Memory B cell (primary cell): Measurements from ENCODE around the gene WDR72.

ENCODE experiments used
- ATAC-seq: fragments of 150-1000 bp; cut with Tn5 transposase; 2 replicates; pipeline ENCODE4 v1.10.0; 2021; ENCODE audit warnings: low read depth, mild to moderate bottlenecking, moderate library complexity
- DNase-seq, 2 donors: peaks; one replicate each; pipeline ENCODE4 v3.0.0; 2022; ENCODE audit warnings: low spot score in 2 of 2
- H3K27ac Mint-ChIP-seq: one replicate; pipeline ENCODE4 v1.8.0; 2022; ENCODE audit warnings: mild to moderate bottlenecking, moderate library complexity, mixed read lengths
- H3K27me3 Mint-ChIP-seq: one replicate; pipeline ENCODE4 v1.8.0; 2022; ENCODE audit warnings: mixed read lengths
- H3K36me3 Mint-ChIP-seq: one replicate; pipeline ENCODE4 v1.8.0; 2022; ENCODE audit warnings: mild to moderate bottlenecking, mixed read lengths
- H3K4me1 Mint-ChIP-seq: one replicate; pipeline ENCODE4 v1.8.0; 2022; ENCODE audit warnings: mixed read lengths
- H3K4me3 Mint-ChIP-seq: one replicate; pipeline ENCODE4 v1.8.0; 2022; ENCODE audit warnings: mild to moderate bottlenecking, moderate library complexity, mixed read lengths
- H3K9me3 Mint-ChIP-seq: one replicate; pipeline ENCODE4 v1.8.0; 2022; ENCODE audit warnings: mixed read lengths

Gene WDR72

DNA sequence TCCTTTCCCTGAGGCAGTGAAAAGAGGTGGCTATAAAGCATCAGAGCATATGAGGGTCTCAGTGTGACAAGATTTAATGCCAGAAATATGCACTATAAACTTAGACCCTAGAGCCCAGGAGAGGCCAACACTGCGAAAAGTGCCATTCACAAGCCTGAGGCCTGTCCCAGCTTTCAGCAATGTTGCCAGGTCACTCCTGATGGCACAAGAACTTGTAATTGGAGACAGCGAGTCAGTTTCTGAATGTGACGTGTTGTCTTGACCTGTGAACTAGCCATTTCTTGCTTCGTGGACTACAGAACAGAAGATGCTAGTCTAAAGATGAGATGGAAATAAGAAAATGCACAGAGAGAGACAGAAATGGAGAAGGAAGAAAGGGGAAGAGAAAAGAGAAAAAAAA is 87.9 kb downstream of the WDR72 start:
- ATAC-seq: no peak
- no peaks in the 10 kb centered on the region for H3K4me1 Mint-ChIP-seq
- H3K9me3 Mint-ChIP-seq: no peaks in the 10 kb centered on the region
- H3K27me3 Mint-ChIP-seq: no peaks in the 10 kb centered on the region
- no peak for DNase-seq
- no peak overlapping the region for H3K4me3 Mint-ChIP-seq
- no peak overlapping the region for H3K27ac Mint-ChIP-seq
- no peaks in the 10 kb centered on the region for H3K36me3 Mint-ChIP-seq

DNA sequence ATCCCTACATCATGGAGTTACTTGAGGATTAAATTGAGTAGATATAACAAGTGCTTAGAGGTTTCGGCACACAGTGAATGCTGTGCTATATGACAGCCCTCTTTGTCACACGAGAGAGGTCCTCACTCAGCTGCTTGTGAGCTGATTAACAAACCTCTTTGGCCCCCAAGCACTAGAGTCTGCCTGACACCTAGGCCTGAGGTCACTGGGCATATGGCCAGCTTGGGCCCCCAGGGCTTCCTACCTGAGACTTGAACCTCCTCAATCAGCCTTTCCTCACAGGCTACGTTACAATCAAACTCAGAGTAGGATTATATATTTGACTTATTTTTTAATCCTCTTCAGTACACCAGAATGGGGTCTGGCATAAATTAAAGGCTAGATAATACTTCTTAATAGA is 88.8 kb downstream of the WDR72 start:
- H3K4me1 Mint-ChIP-seq: no peaks in the 10 kb centered on the region
- no peaks in the 10 kb centered on the region for H3K36me3 Mint-ChIP-seq
- H3K4me3 Mint-ChIP-seq: no peak overlapping the region
- H3K9me3 Mint-ChIP-seq: no peaks in the 10 kb centered on the region
- no peaks in the 10 kb centered on the region for H3K27me3 Mint-ChIP-seq
- DNase-seq (no peak), ATAC-seq (no peak)
- H3K27ac Mint-ChIP-seq: no peak overlapping the region

DNA sequence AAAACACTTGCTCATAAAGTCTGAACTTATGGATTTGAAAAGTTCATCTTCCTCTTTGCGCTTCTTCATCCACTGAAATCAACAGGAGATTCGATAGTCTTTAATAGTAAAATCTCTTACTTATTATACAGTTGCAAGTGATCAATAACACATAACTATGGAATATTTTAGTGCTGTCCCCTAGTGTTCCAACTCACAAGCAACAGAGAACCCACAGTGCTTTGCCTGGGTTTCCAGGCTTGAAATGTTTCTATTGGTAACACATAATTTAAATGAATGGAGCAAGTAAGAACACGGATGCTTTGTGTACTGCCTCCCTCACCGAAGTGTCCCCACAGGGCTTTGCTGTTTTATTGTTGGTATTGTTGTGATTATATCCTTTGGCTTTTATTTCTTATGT is 93.5 kb downstream of the WDR72 start:
- DNase-seq (no peak), ATAC-seq (no peak)
- Mint-ChIP-seq H3K27ac (no peak overlapping the region), H3K4me1 (no peaks in the 10 kb centered on the region), H3K9me3 (no peaks in the 10 kb centered on the region), H3K36me3 (no peaks in the 10 kb centered on the region), H3K4me3 (no peak overlapping the region), H3K27me3 (no peaks in the 10 kb centered on the region)

GRCh38 chr15:53658827-53659555 is 100.5 kb downstream of the WDR72 start:
- Mint-ChIP-seq H3K27ac (no peak overlapping the region), H3K4me1 (no peaks in the 10 kb centered on the region), H3K36me3 (no peaks in the 10 kb centered on the region), H3K4me3 (no peak overlapping the region), H3K9me3 (no peaks in the 10 kb centered on the region), H3K27me3 (no peaks in the 10 kb centered on the region)
- ATAC-seq (no peak), DNase-seq (no peak)

DNA sequence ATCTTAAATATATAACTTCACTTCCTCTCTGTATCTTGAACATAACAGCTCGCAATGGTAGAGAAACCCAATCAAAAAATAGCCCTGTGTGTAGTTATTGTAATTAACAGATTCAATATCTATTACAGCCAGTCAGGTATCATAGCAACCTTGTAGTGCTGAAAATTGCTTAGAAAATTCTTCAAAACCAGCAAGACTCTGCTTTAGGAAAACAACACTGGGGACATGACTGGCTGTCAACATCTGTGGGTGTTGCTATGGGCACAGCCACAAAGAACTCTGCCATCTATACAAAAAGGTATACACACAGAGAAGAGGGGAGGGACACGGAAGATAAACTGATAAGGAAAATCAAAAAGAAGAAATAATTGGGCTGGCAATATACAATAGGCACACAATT is 101.2 kb downstream of the WDR72 start:
- H3K9me3 Mint-ChIP-seq: no peaks in the 10 kb centered on the region
- H3K4me3 Mint-ChIP-seq: no peak overlapping the region
- ATAC-seq (no peak), DNase-seq (no peak)
- H3K36me3 Mint-ChIP-seq: no peaks in the 10 kb centered on the region
- no peak overlapping the region for H3K27ac Mint-ChIP-seq
- H3K4me1 Mint-ChIP-seq: no peaks in the 10 kb centered on the region
- no peaks in the 10 kb centered on the region for H3K27me3 Mint-ChIP-seq

DNA sequence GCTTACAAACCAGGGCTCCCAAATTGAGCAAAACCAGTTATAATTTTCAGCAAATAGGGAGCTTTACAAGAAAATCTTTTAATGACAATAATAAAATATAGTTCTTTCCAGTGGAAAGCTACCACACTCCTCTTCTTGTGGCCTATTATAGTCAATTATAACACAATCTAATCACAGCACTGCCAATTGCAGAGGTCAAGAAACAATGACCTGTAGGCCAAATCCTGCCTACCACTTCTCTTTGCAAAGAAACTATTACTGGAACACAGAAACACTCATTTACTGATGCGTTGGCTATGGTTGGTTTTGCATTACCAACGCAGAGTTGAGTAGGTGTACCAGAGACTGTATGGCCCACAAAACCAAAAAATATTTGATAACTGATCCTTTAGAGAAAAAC is 110.5 kb downstream of the WDR72 start:
- Mint-ChIP-seq H3K4me1 (no peaks in the 10 kb centered on the region), H3K4me3 (no peak overlapping the region), H3K27ac (no peak overlapping the region), H3K9me3 (peaks cover 3% of the 10 kb centered on the region), H3K36me3 (no peaks in the 10 kb centered on the region), H3K27me3 (no peaks in the 10 kb centered on the region)
- DNase-seq (no peak), ATAC-seq (no peak)

GRCh38 chr15:53644660-53645059 is 114.8 kb downstream of the WDR72 start:
- Mint-ChIP-seq H3K4me3 (no peak overlapping the region), H3K4me1 (no peaks in the 10 kb centered on the region)

GRCh38 chr15:53634517-53635106 is 124.9 kb downstream of the WDR72 start:
- H3K27ac Mint-ChIP-seq: no peak overlapping the region
- H3K4me1 Mint-ChIP-seq: no peaks in the 10 kb centered on the region
- no peak overlapping the region for H3K4me3 Mint-ChIP-seq
- H3K9me3 Mint-ChIP-seq: peaks cover 10% of the 10 kb centered on the region
- no peak for ATAC-seq
- no peak for DNase-seq
- H3K36me3 Mint-ChIP-seq: no peaks in the 10 kb centered on the region
- no peaks in the 10 kb centered on the region for H3K27me3 Mint-ChIP-seq

More at GRCh38 chr15:53644660-53645059, 114.8 kb downstream of the WDR72 start:
- ATAC-seq (no peak), DNase-seq (no peak)
- Mint-ChIP-seq H3K36me3 (no peaks in the 10 kb centered on the region), H3K27me3 (no peaks in the 10 kb centered on the region), H3K9me3 (no peaks in the 10 kb centered on the region), H3K27ac (no peak overlapping the region)

DNA sequence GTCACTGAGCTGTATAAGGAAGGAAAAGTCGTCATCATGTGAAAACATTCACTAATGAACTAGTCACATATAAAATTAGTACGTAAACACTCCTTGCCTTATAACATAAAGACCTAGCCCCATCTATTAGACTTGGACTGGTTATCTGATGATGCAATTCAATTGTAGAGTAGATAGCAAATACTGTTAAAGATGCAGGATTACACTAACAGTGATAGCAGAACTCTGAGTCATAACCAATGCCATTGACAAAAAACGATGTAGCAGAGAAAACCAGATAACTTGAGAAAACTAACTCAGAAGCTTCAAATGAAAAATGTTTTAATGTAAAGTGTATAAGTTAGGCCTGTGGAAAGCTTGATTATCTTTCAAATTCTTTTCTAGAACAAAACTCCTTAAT is 132.2 kb downstream of the WDR72 start:
- DNase-seq (no peak), ATAC-seq (no peak)
- Mint-ChIP-seq H3K27me3 (no peaks in the 10 kb centered on the region), H3K4me3 (no peak overlapping the region), H3K36me3 (no peaks in the 10 kb centered on the region), H3K27ac (no peak overlapping the region), H3K9me3 (peaks cover 9% of the 10 kb centered on the region), H3K4me1 (no peaks in the 10 kb centered on the region)

GRCh38 chr15:53625962-53626845 is 133.3 kb downstream of the WDR72 start:
- H3K27me3 Mint-ChIP-seq: no peaks in the 10 kb centered on the region
- H3K27ac Mint-ChIP-seq: no peak overlapping the region
- ATAC-seq (no peak), DNase-seq (no peak)
- H3K9me3 Mint-ChIP-seq: peaks cover 4% of the 10 kb centered on the region
- H3K36me3 Mint-ChIP-seq: no peaks in the 10 kb centered on the region
- H3K4me1 Mint-ChIP-seq: no peaks in the 10 kb centered on the region
- H3K4me3 Mint-ChIP-seq: no peak overlapping the region

- Mint-ChIP-seq H3K4me3 (no peak overlapping the region), H3K4me1 (no peaks in the 10 kb centered on the region), H3K36me3 (no peaks in the 10 kb centered on the region)
Observed at GRCh38 chr15:53625260-53625659, 134.2 kb downstream of the WDR72 start.

DNA sequence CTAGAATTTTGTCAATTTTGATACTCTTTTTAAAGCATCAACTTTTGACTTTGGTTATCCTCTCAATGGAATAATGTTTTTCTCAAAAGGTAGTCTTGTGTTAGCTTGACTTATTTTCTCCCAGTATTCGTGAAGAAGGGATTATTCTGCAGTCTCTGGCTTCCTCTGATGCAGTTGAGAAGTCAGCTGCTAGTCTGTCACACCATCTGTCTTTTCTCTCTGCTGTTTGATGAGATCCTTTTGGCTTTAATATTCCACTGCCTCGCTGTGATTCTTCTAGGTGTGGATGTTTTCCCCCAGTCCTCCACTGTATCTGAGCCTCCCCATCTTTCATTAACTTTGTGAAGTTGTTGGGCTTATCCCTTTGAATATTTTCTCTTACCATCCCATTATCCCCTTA is 141.0 kb downstream of the WDR72 start:
- H3K27me3 Mint-ChIP-seq: peaks cover 3% of the 10 kb centered on the region
- no peak overlapping the region for H3K27ac Mint-ChIP-seq
- ATAC-seq (no peak), DNase-seq (no peak)
- H3K4me3 Mint-ChIP-seq: no peak overlapping the region
- no peaks in the 10 kb centered on the region for H3K4me1 Mint-ChIP-seq
- peaks cover 1% of the 10 kb centered on the region for H3K9me3 Mint-ChIP-seq
- no peaks in the 10 kb centered on the region for H3K36me3 Mint-ChIP-seq

More at GRCh38 chr15:53625260-53625659, 134.2 kb downstream of the WDR72 start:
- H3K9me3 Mint-ChIP-seq: peaks cover 3% of the 10 kb centered on the region
- H3K27me3 Mint-ChIP-seq: no peaks in the 10 kb centered on the region
- ATAC-seq (no peak), DNase-seq (no peak)
- H3K27ac Mint-ChIP-seq: no peak overlapping the region

- no peaks in the 10 kb centered on the region for H3K27me3 Mint-ChIP-seq
- no peaks in the 10 kb centered on the region for H3K9me3 Mint-ChIP-seq
- H3K36me3 Mint-ChIP-seq: no peaks in the 10 kb centered on the region
- no peak overlapping the region for H3K4me3 Mint-ChIP-seq
- ATAC-seq (no peak), DNase-seq (no peak)
- no peaks in the 10 kb centered on the region for H3K4me1 Mint-ChIP-seq
- H3K27ac Mint-ChIP-seq: no peak overlapping the region
Observed at GRCh38 chr15:53611145-53611920, 148.1 kb downstream of the WDR72 start.

GRCh38 chr15:53591041-53591440 is 168.4 kb downstream of the WDR72 start:
- Mint-ChIP-seq H3K27me3 (no peaks in the 10 kb centered on the region), H3K4me1 (peaks cover 3% of the 10 kb centered on the region), H3K9me3 (no peaks in the 10 kb centered on the region), H3K27ac (no peak overlapping the region), H3K4me3 (no peak overlapping the region), H3K36me3 (no peaks in the 10 kb centered on the region)
- DNase-seq (no peak), ATAC-seq (no peak)
